Stimulated activated CD8-positive, alpha-beta memory T cell treated with anti-CD3 and anti-CD28 coated beads, Interleukin-15, amount 100 ng/mL, for 1 hour (primary cell): ENCODE data around the gene TRPV2.
A peak's percentile ranks its signal among the peaks of the same experiment; 100 is the strongest.
"Not testable (repeated sequence)": the region's sequence is repeated elsewhere in the genome, so short reads cannot be mapped to it uniquely, and the experiment has no call there.

ENCODE experiments used
- DNase-seq: peaks from one replicate; pipeline ENCODE4 v3.0.0-alpha.2; 2020; ENCODE audit warnings: low read depth

TRPV2 gene

GRCh38 chr17:16415031-16415924, at the start of gene TRPV2:
Gene TRPV2, plus strand, starts transcription at chr17:16415571. Its CDS starts 2,098 bp downstream, at chr17:16417669.
- peak; percentile 24 for DNase-seq

- no peak for DNase-seq
Observed at GRCh38 chr17:16371742-16372141, 43.6 kb upstream of the TRPV2 start.

- DNase-seq, result no peak
Observed at GRCh38 chr17:16374146-16374938, 41.0 kb upstream of the TRPV2 start.

GRCh38 chr17:16377941-16378341, 37.4 kb upstream of the TRPV2 start:
- DNase-seq, result no peak

GRCh38 chr17:16378636-16379282, 36.6 kb upstream of the TRPV2 start:
- DNase-seq, result no peak

GRCh38 chr17:16379654-16380053, 35.7 kb upstream of the TRPV2 start:
- DNase-seq, result no peak

- peak; percentile 82 for DNase-seq
Observed at GRCh38 chr17:16380640-16381495, 34.5 kb upstream of the TRPV2 start, which contains the start of gene UBB. Gene UBB, plus strand, starts transcription at chr17:16381091. Its CDS starts 817 bp downstream, at chr17:16381908.

GRCh38 chr17:16381496-16381820, 33.9 kb upstream of the TRPV2 start:
- no peak for DNase-seq

GRCh38 chr17:16383216-16383615, 32.2 kb upstream of the TRPV2 start:
- DNase-seq, result no peak

GRCh38 chr17:16383772-16384287, 31.5 kb upstream of the TRPV2 start:
- no peak for DNase-seq

GRCh38 chr17:16384557-16384956, 30.8 kb upstream of the TRPV2 start:
- no peak for DNase-seq

GRCh38 chr17:16386126-16386507, 29.3 kb upstream of the TRPV2 start:
- DNase-seq, result not testable (repeated sequence)

GRCh38 chr17:16391451-16391850, 23.9 kb upstream of the TRPV2 start:
- DNase-seq, result no peak

GRCh38 chr17:16392491-16392890, 22.9 kb upstream of the TRPV2 start:
- not testable (repeated sequence) for DNase-seq

GRCh38 chr17:16395887-16396286, 19.5 kb upstream of the TRPV2 start:
- not testable (repeated sequence) for DNase-seq

GRCh38 chr17:16396693-16397092, 18.7 kb upstream of the TRPV2 start:
- not testable (repeated sequence) for DNase-seq

- no peak for DNase-seq
Observed at GRCh38 chr17:16398270-16399267, 16.8 kb upstream of the TRPV2 start.

- not testable (repeated sequence) for DNase-seq
Observed at GRCh38 chr17:16403847-16404246, 11.5 kb upstream of the TRPV2 start.

- DNase-seq, result no peak
Observed at GRCh38 chr17:16406742-16407674, 8.4 kb upstream of the TRPV2 start.
